Esophagus squamous epithelium (tissue), 5 donors: ENCODE measurements around the gene GALR2. TPM values are rescaled to one million over a fixed set of nuclear protein-coding genes. Genes with fewer than 3 reads are reported as not detected.
A peak's percentile ranks its signal among the peaks of the same experiment; 100 is the strongest.

ENCODE experiments used
- DNase-seq: peaks from one replicate; lab custom pipeline; 2025; lab: John Stamatoyannopoulos, UW
- H3K27ac ChIP-seq, 4 donors: fragments of 200-600 bp; sonication (generic); one replicate each; pipeline ENCODE4 v1.5.1; 2016 to 2019; ENCODE audit warnings: mild to moderate bottlenecking in 1 of 4
- H3K27me3 ChIP-seq, 4 donors: fragments of 200-600 bp; sonication (generic); 1 replicate in 3 of 4; 2 replicates in 1 of 4; pipeline versions ENCODE4 v1.5.1 to v1.6.0; 2017 to 2021; ENCODE audit warnings: antibody characterized with exemption in 1 of 4
- H3K36me3 ChIP-seq, 3 donors: fragments of 200-600 bp; sonication (generic); one replicate each; pipeline ENCODE4 v1.5.1; 2016 to 2019
- H3K4me1 ChIP-seq, 3 donors: fragments of 200-600 bp; sonication (generic); one replicate each; pipeline ENCODE4 v1.5.1; 2017 to 2019
- H3K4me3 ChIP-seq, 4 donors: fragments of 200-600 bp; sonication (generic); 1 replicate in 3 of 4; 2 replicates in 1 of 4; pipeline ENCODE4 v1.5.1; 2016 to 2019; ENCODE audit warnings: mild to moderate bottlenecking in 2 of 4, moderate library complexity in 1 of 4
- H3K9me3 ChIP-seq, 3 donors: fragments of 200-600 bp; sonication (generic); one replicate each; pipeline ENCODE4 v1.5.1; 2016 to 2019
- CTCF ChIP-seq, 6 experiments: fragments of 450-650 bp in 4 of 6; fragments of 200-600 bp in 2 of 6; sonication (generic) in 2 of 6; IDR thresholded peaks; one replicate each; pipeline ENCODE4 v1.5.1; 2016 to 2019; ENCODE audit warnings: antibody characterized with exemption in 6 of 6, mild to moderate bottlenecking in 4 of 6, moderate library complexity in 4 of 6
- POLR2A ChIP-seq, 4 donors: fragments of 450-650 bp; IDR thresholded peaks; one replicate each; pipeline ENCODE4 v1.6.1; 2017; ENCODE audit warnings: antibody characterized with exemption in 4 of 4, mild to moderate bottlenecking in 4 of 4, moderate library complexity in 3 of 4
- WGBS, 2 donors: methylation state at CpG; one replicate each; pipeline ENCODE4 v1.1.5; 2018; 5-methylcytosine and 5-hydroxymethylcytosine counted together
- intact Hi-C: fragments of 100-400 bp; cut with DNase I; formaldehyde crosslinking; loops from one replicate; pipeline ENCODE4 v1.15.0; 2022
- total RNA-seq, 4 donors: library from RNA; depleted of rRNA; stranded (reverse); fragments of >200 nt; gene quantifications; one replicate each; pipeline ENCODE4 v1.1.0, GENCODE V29; 2016
- donor health status: DM: yes; HTN: yes; CAD: no.

Gene GALR2
- total RNA-seq, 4 donors from 2014 or later: 0.32 to 1.6 (median 0.44) TPM; not detected in 1

- intact Hi-C loops: loop anchor here (5.0 kb wide), 1 partner anchor 39 kb away; no protein-coding TSS in a partner anchor
- Histone ChIP-seq H3K4me3 (no peak overlapping the region), H3K9me3 (no peaks in the 10 kb centered on the region), H3K36me3 (peaks cover 29 to 98% (median 44%) of the 10 kb centered on the region in 3 donors), H3K27ac (peak overlapping the region; percentile 30 to 93 (median 90)), H3K4me1 (peaks cover 3 to 84% (median 24%) of the 10 kb centered on the region in 3 donors), H3K27me3 (no peaks in the 10 kb centered on the region)
- TF ChIP-seq POLR2A (IDR thresholded peaks at IDR 0.05) (no peak), CTCF (IDR thresholded peaks at IDR 0.05) (no peak)
- no peak for DNase-seq
- WGBS, 2 donors: 64 to 65% methylated on average over 11 of the region's 11 CpGs
Measured at GRCh38 chr17:76050538-76051467, 23.8 kb upstream of the GALR2 start.

GRCh38 chr17:76051561-76051960 is 23.0 kb upstream of the GALR2 start:
- peaks cover 25 to 98% (median 37%) of the 10 kb centered on the region in 3 donors for H3K36me3 ChIP-seq
- H3K4me1 ChIP-seq: peaks cover 8 to 84% (median 24%) of the 10 kb centered on the region in 3 donors
- 78 to 87% methylated on average over 6 of the region's 6 CpGs for WGBS, 2 donors

GRCh38 chr17:76053246-76054111 is 21.1 kb upstream of the GALR2 start:
- TF ChIP-seq CTCF (IDR thresholded peaks at IDR 0.05): no peak
- TF ChIP-seq POLR2A (IDR thresholded peaks at IDR 0.05): no peak
- WGBS, 2 donors: 41 to 47% methylated on average over 17 of the region's 17 CpGs
- peak overlapping the region; percentile 89 to 93 (median 92) for H3K27ac ChIP-seq
- H3K4me1 ChIP-seq: peaks cover 15 to 89% (median 24%) of the 10 kb centered on the region in 3 donors
- no peak for DNase-seq
- intact Hi-C loops: loop anchor here (5.0 kb wide), 1 partner anchor 41 kb away; no protein-coding TSS in a partner anchor
- peak overlapping the region; percentile 8 to 43 (median 26) for H3K4me3 ChIP-seq
- H3K36me3 ChIP-seq: peaks cover 19 to 98% (median 28%) of the 10 kb centered on the region in 3 donors
- no peaks in the 10 kb centered on the region for H3K27me3 ChIP-seq
- H3K9me3 ChIP-seq: no peaks in the 10 kb centered on the region

More at GRCh38 chr17:76051561-76051960, 23.0 kb upstream of the GALR2 start:
- DNase-seq: no peak
- TF ChIP-seq CTCF (IDR thresholded peaks at IDR 0.05): no peak
- no peak for TF ChIP-seq POLR2A (IDR thresholded peaks at IDR 0.05)
- Histone ChIP-seq H3K27ac (peak overlapping the region; percentile 30 to 93 (median 90)), H3K4me3 (no peak overlapping the region), H3K9me3 (no peaks in the 10 kb centered on the region), H3K27me3 (no peaks in the 10 kb centered on the region)
- intact Hi-C loops: loop anchor here (5.0 kb wide), 1 partner anchor 39 kb away; no protein-coding TSS in a partner anchor

GRCh38 chr17:76054112-76054476 is 20.5 kb upstream of the GALR2 start:
- intact Hi-C loops: loop anchor here (5.0 kb wide), 1 partner anchor 42 kb away; no protein-coding TSS in a partner anchor
- H3K27ac ChIP-seq: peak overlapping the region; percentile 89 to 93 (median 92)
- H3K36me3 ChIP-seq: peaks cover 25 to 98% (median 28%) of the 10 kb centered on the region in 3 donors
- H3K9me3 ChIP-seq: no peaks in the 10 kb centered on the region
- TF ChIP-seq CTCF (IDR thresholded peaks at IDR 0.05) (no peak), POLR2A (IDR thresholded peaks at IDR 0.05) (no peak)
- H3K4me1 ChIP-seq: peaks cover 15 to 83% (median 24%) of the 10 kb centered on the region in 3 donors
- H3K27me3 ChIP-seq: no peaks in the 10 kb centered on the region
- peak overlapping the region; percentile 0 to 43 (median 26) for H3K4me3 ChIP-seq
- DNase-seq: no peak
- 52 to 76% methylated on average over 3 to 4 of the region's 4 CpGs for WGBS, 2 donors
